COLO829 (cell line): ENCODE data around the gene GFOD2.

ENCODE experiments used
- DNase-seq: peaks from one replicate; pipeline ENCODE4 v3.0.0; 2012; ENCODE audit warnings: low spot score

Gene GFOD2

GRCh38 chr16:67637625-67638024 lies 81.5 kb downstream of the GFOD2 start:
- DNase-seq, result no peak

- DNase-seq, result no peak
Observed at GRCh38 chr16:67636713-67637112, 82.4 kb downstream of the GFOD2 start.

- DNase-seq, result no peak
Observed at GRCh38 chr16:67632415-67633172, 86.5 kb downstream of the GFOD2 start.

- DNase-seq, result no peak
Observed at GRCh38 chr16:67628216-67628615, 90.9 kb downstream of the GFOD2 start.
